ENCODE measurements around the gene DUS2. TPM values are rescaled to one million over a fixed set of nuclear protein-coding genes. Genes with fewer than 3 reads are reported as not detected.

DUS2 gene
- polyA plus RNA-seq, 3 donors from 2014 or later: 9.3 to 23.7 (median 16.8) TPM

DNA sequence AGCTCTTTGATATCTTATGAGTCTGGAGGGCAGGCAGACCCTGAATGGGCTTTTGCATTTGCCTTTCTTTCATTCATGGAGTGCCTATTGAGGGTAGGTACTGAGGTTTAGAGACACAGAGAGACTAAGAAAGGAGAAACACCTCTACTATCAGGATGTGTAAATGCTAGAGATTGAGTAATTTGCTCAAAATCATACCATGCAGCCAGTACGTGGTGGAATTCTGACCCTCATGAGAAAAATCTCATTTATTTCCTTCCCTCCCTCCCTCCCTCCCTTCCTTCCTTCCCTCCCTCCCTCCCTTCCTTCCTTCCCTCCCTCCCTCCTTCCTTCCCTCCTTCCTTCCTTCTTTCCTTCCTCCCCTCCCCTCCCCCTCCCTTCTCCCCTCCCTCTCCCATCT, 43.7 kb downstream of the DUS2 start:
- peak overlapping the region; percentile 89 to 96 (median 92) for H3K27ac Mint-ChIP-seq
- peaks cover 87 to 94% of the 10 kb centered on the region in 2 donors for H3K4me1 Mint-ChIP-seq
- peaks cover 0 to 11% (median 9%) of the 10 kb centered on the region in 3 donors for H3K36me3 Mint-ChIP-seq
- H3K9me3 Mint-ChIP-seq: no peaks in the 10 kb centered on the region
- DNase-seq: no peak
- peak overlapping the region in 1 of 5 donors; percentile 25 for H3K4me3 Mint-ChIP-seq
- H3K27me3 Mint-ChIP-seq (ENCODE audit: low read depth in 3 of 3): peaks cover 0 to 5% (median 0%) of the 10 kb centered on the region in 3 donors

DNA sequence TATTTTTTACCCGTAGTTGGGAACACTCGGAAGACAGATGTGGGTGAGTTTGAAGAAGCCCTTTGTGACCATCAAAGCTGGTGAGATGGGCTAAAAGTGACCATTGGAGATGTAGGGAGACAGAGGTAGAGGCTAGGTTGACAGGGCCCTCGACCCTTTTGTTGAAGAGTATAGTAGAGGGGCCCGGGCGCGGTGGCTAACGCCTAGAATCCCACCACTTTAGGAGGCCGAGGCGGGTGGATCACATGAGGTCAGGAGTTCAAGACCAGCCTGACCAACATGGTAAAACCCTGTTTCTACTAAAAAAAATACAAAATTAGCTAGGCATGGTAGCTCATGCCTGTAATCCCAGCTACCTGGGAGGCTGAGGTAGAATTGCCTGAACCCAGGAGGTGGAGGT, 45.8 kb downstream of the DUS2 start:
- peak overlapping the region in 5 of 6 donors; percentile 57 to 93 (median 79) for H3K27ac Mint-ChIP-seq
- no peaks in the 10 kb centered on the region for H3K27me3 Mint-ChIP-seq (ENCODE audit: low read depth in 3 of 3)
- peak overlapping the region in 3 of 5 donors; percentile 33 to 67 (median 51) for H3K4me3 Mint-ChIP-seq
- peaks cover 5 to 21% (median 13%) of the 10 kb centered on the region in 3 donors for H3K36me3 Mint-ChIP-seq
- DNase-seq: no peak
- peaks cover 87 to 92% of the 10 kb centered on the region in 2 donors for H3K4me1 Mint-ChIP-seq
- no peaks in the 10 kb centered on the region for H3K9me3 Mint-ChIP-seq

DNA sequence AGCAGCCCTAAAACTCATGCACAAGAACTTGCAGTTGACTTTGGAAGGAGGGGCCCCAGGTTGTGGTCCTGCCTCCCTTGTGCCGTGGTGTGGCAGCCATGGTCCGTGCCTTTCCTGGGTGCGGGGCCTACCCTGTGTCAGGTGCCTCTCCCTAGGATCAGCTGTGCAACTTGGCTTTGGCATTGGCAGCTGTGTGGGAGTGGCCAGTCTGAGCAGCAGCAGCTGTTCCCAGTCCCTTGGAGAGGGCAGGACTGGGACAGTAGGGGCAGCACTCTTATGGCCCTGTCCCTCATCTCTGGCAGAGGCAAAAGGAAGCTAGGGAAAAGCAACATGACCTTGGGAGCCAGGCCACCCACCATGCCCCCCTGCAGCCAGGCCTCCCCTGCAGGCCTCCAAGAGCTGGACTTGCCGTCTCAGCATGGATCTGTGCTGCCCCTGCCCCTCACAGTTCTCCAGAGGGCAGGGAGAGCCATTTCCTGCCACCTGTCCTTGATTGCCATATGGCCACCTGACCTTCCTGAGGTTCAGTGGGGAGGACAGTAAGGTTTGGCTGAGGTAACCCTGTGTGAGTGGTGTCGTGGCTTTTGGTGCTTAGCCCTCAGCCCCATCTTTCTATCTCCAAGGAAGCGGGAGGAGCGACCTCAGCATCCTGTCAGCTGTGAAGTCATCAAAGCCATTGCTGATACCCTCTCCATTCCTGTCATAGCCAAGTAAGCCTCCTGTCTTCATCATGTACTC, 46.6 kb downstream of the DUS2 start:
- peak; percentile 60 to 66 (median 60) for DNase-seq
- Mint-ChIP-seq H3K27ac (peak overlapping the region; percentile 84 to 96 (median 94)), H3K27me3 (ENCODE audit: low read depth in 3 of 3) (peaks cover 2 to 3% (median 3%) of the 10 kb centered on the region in 3 donors), H3K4me3 (peak overlapping the region; percentile 64 to 80 (median 75)), H3K36me3 (peaks cover 7 to 26% (median 16%) of the 10 kb centered on the region in 3 donors), H3K4me1 (peaks cover 87 to 92% of the 10 kb centered on the region in 2 donors), H3K9me3 (no peaks in the 10 kb centered on the region)

DNA sequence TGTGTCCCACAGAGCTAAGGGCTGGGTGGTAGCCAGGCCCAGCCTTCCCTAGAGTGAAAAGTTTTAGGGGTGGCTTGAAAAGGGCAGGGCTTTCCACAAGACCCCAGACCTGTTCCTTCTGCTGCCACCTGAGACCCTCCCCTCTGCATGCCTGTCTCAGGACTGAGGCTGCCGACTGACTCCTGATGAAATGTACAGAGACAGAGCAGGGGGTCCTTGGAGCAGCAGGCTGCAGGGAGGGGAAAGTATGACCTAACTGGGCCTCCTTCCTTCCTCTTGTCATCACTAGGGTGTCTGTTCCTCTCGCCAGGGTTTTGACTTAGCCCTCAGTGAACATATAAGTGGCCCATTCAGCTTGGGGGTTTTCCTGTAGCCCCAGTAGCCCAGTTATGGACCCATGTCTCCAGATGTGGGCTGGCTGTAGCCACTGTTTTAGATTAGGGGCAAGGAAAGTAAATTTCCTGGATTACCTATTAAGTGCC, 47.2 kb downstream of the DUS2 start:
- peaks cover 2 to 6% (median 5%) of the 10 kb centered on the region in 3 donors for H3K27me3 Mint-ChIP-seq (ENCODE audit: low read depth in 3 of 3)
- H3K4me3 Mint-ChIP-seq: peak overlapping the region; percentile 64 to 80 (median 75)
- H3K4me1 Mint-ChIP-seq: peaks cover 87 to 92% of the 10 kb centered on the region in 2 donors
- peak overlapping the region; percentile 84 to 96 (median 94) for H3K27ac Mint-ChIP-seq
- peak in 1 of 3 donors; percentile 36 for DNase-seq
- H3K9me3 Mint-ChIP-seq: no peaks in the 10 kb centered on the region
- peaks cover 9 to 27% (median 18%) of the 10 kb centered on the region in 3 donors for H3K36me3 Mint-ChIP-seq

DNA sequence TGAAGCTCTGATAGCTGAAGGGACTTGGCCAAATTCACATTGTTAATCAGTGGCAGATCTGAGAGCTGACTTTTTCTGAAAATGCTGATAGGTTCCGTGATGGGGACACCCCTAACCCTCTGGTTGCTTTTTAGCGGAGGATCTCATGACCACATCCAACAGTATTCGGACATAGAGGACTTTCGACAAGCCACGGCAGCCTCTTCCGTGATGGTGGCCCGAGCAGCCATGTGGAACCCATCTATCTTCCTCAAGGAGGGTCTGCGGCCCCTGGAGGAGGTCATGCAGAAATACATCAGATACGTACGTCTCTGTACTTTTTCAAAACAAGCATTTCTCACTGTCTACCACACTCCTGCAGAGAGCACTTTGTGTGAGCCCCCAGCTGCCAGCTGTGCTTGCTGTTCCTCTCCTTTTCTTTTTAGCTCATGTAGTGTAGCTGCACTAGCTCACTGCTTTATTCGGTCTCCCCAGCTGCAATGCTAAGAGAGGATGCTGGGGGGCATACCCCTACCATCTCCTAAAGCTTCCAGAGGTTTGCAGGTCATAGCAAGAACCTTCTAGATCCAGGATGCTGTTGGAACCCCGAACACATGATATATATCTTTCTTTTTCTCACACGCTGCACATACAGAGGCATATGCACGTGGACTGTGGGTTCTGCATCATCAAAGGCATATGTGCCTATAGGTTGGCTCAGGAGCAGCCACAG, 47.9 kb downstream of the DUS2 start:
- H3K27ac Mint-ChIP-seq: peak overlapping the region; percentile 84 to 96 (median 94)
- peak in 2 of 3 donors; percentile 30 to 52 for DNase-seq
- peak overlapping the region; percentile 70 to 80 (median 75) for H3K4me3 Mint-ChIP-seq
- peaks cover 2 to 6% (median 5%) of the 10 kb centered on the region in 3 donors for H3K27me3 Mint-ChIP-seq (ENCODE audit: low read depth in 3 of 3)
- H3K36me3 Mint-ChIP-seq: peaks cover 9 to 27% (median 18%) of the 10 kb centered on the region in 3 donors
- peaks cover 87 to 92% of the 10 kb centered on the region in 2 donors for H3K4me1 Mint-ChIP-seq
- no peaks in the 10 kb centered on the region for H3K9me3 Mint-ChIP-seq

DNA sequence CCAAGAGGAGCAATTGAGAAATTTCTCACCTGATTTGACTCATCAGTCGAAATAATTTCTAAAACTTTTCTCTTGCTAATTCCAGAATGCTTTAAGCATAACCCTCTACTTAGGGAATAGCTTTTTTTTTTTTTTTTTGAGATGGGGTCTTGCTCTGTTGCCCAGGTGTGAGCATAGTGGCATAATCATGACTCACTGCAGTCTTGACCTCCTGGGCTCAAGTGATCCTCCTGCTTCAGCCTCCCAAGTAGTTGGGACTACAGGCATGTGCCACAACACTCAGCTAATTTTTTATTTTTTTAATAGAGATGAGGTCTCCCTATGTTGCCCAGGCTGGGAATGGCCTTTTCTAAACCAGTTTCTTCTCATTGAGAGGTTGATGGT, 48.4 kb downstream of the DUS2 start:
- peaks cover 2 to 6% (median 5%) of the 10 kb centered on the region in 3 donors for H3K27me3 Mint-ChIP-seq (ENCODE audit: low read depth in 3 of 3)
- H3K4me3 Mint-ChIP-seq: peak overlapping the region; percentile 70 to 80 (median 75)
- H3K9me3 Mint-ChIP-seq: no peaks in the 10 kb centered on the region
- peak overlapping the region; percentile 84 to 96 (median 94) for H3K27ac Mint-ChIP-seq
- H3K36me3 Mint-ChIP-seq: peaks cover 9 to 27% (median 18%) of the 10 kb centered on the region in 3 donors
- DNase-seq: no peak
- peaks cover 87 to 92% of the 10 kb centered on the region in 2 donors for H3K4me1 Mint-ChIP-seq

DNA sequence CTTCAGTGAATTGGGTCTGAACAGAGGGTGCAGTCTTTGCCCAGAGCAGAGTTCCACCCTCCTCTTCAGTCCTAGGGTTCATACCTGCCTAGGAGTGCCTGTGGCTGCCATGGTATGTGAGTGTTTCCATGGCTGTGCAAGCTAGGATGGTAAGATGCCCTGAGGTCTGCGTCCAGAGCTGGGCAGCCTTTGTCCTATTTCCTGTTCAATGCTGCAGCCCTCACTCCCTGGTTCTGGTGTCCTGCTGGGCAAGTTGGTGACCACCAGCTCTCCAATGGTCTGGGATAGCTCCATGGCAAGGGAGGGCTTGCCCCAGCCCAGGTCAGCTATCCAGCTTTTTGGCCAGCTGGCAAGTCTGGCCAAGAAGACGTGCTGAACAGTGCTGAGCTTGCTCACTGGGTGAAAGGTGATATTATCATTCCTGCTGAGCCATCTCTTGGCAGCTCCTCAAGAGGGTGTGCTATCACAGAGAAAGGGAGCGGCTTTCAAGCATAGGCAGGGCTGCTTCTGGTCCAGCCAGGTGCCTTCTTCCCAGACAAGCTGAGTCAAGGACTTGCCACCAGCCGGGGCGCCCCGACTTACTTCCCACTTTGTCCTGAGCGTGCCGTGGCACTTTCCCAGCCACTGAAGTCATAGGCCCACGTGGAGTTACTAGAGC, 49.1 kb downstream of the DUS2 start:
- Mint-ChIP-seq H3K27me3 (ENCODE audit: low read depth in 3 of 3) (peaks cover 2 to 6% (median 5%) of the 10 kb centered on the region in 3 donors), H3K36me3 (peaks cover 9 to 29% (median 18%) of the 10 kb centered on the region in 3 donors), H3K9me3 (no peaks in the 10 kb centered on the region), H3K4me1 (peaks cover 87 to 92% of the 10 kb centered on the region in 2 donors), H3K27ac (peak overlapping the region; percentile 80 to 96 (median 92)), H3K4me3 (peak overlapping the region; percentile 56 to 80 (median 66))
- no peak for DNase-seq

DNA sequence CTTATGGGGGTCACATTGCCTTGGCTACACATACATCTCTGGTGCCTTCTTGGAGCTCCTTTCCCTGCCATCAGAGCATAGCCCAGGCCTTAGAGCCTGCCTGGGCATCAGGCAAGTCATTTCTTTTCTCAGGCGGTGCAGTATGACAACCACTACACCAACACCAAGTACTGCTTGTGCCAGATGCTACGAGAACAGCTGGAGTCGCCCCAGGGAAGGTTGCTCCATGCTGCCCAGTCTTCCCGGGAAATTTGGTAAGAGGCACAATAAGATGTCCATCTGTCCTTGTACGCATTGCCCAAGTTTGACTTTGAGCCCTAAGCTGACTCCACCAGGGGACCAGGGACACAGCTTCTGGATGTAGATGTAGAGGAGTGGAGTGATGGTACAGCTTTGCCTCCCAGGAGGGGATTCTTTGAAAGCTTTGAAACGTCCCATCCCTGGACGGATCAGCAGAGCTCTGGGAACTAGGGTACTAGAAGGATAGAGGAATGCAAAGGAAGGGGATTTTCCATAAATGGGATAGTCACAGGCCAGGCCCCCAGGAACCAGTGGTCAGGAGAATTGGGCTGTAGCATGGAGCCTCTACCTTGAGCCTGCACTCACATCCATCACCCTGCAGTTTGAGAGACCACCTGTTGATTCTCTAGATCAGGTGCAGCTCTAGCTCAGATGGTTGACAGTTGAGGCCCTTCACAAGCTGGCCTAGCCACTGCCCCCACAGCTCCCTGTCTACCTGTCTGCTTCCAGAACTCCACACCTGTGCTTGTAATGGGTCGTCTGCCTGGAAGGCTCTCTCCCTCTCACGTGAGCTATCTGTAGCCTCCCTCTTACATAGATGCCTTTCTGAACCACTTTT, 51.0 kb downstream of the DUS2 start:
- H3K4me3 Mint-ChIP-seq: peak overlapping the region; percentile 78 to 95 (median 85)
- H3K9me3 Mint-ChIP-seq: no peaks in the 10 kb centered on the region
- H3K27me3 Mint-ChIP-seq (ENCODE audit: low read depth in 3 of 3): peaks cover 2 to 7% (median 6%) of the 10 kb centered on the region in 3 donors
- H3K36me3 Mint-ChIP-seq: peaks cover 9 to 30% (median 15%) of the 10 kb centered on the region in 3 donors
- H3K27ac Mint-ChIP-seq: peak overlapping the region; percentile 88 to 98 (median 95)
- no peak for DNase-seq
- peaks cover 90 to 91% of the 10 kb centered on the region in 2 donors for H3K4me1 Mint-ChIP-seq

DNA sequence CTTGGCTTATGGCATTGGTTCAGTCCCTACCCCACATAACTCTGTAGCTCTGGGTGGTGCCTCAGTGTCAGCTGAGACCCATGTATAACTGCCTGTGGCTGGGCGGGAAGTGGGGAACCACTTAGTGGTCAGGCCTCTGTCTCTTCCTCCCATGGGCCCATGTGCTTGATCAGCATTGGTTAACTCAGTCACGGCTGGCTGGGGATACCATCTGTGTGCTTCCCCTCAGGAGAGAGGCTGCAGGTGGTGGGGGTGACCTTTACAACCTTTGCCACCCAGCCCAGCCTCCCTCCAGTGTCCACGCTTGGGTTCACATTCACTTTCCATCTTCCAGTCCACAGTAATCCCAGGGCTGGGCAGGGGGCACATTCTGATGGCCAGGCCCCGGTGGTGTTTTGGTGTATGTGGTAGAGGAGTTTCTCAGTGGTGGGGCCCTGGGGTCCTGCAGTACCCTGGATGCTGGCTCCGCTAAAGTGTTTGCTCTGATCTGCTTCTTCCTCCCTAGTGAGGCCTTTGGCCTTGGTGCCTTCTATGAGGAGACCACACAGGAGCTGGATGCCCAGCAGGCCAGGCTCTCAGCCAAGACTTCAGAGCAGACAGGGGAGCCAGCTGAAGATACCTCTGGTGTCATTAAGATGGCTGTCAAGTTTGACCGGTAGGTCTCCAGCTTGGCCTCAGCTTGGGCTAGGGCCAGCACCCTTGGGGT, 51.9 kb downstream of the DUS2 start:
- Mint-ChIP-seq H3K4me3 (peak overlapping the region; percentile 78 to 95 (median 85)), H3K36me3 (peaks cover 9 to 34% (median 15%) of the 10 kb centered on the region in 3 donors), H3K4me1 (peaks cover 90 to 91% of the 10 kb centered on the region in 2 donors), H3K27me3 (ENCODE audit: low read depth in 3 of 3) (peaks cover 2 to 8% (median 7%) of the 10 kb centered on the region in 3 donors), H3K9me3 (no peaks in the 10 kb centered on the region), H3K27ac (peak overlapping the region; percentile 88 to 98 (median 95))
- peak; percentile 88 for DNase-seq

DNA sequence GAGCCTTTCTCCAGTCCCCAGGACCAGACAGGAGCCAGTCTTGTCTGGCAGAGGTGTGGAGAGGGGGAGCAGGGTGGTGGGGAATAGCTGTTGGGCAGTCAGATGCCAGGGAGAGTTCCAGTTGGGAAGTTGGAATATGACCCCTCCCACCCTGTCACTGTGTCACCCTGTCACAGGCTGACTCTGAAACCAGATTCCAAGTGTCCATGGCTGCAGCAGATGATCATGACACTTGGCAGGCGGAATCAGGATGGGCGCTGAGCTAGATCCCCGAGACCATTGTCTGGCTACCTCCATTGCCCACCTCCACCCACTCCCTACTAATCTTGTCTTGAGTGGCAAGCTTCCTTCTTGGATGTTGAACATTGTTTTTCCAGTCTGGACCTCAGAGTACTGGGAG, 52.9 kb downstream of the DUS2 start:
- peak overlapping the region; percentile 25 to 95 (median 58) for H3K4me3 Mint-ChIP-seq
- peaks cover 9 to 34% (median 15%) of the 10 kb centered on the region in 3 donors for H3K36me3 Mint-ChIP-seq
- DNase-seq: no peak
- H3K4me1 Mint-ChIP-seq: peaks cover 90 to 91% of the 10 kb centered on the region in 2 donors
- H3K27ac Mint-ChIP-seq: peak overlapping the region; percentile 88 to 98 (median 95)
- no peaks in the 10 kb centered on the region for H3K9me3 Mint-ChIP-seq
- peaks cover 2 to 8% (median 7%) of the 10 kb centered on the region in 3 donors for H3K27me3 Mint-ChIP-seq (ENCODE audit: low read depth in 3 of 3)

DNA sequence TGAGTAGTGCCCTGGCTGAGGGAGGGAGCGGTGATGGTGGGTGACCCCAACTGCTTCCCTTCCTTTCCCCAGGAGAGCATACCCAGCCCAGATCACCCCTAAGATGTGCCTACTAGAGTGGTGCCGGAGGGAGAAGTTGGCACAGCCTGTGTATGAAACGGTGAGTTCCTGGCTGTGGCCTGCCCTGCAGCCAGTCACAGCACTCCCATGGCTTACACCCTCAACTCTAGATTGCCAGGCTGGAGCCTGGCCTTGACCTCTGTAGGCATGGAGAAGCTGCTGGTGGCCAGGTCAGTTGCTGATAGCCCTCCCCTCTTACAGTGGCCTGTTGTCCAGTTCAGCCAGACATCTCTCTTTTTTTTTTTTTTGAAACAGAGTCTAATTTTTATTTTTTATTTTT, 53.5 kb downstream of the DUS2 start:
- Mint-ChIP-seq H3K4me3 (peak overlapping the region; percentile 25 to 64 (median 56)), H3K27me3 (ENCODE audit: low read depth in 3 of 3) (peaks cover 2 to 8% (median 7%) of the 10 kb centered on the region in 3 donors), H3K4me1 (peaks cover 90 to 91% of the 10 kb centered on the region in 2 donors), H3K36me3 (peaks cover 9 to 31% (median 15%) of the 10 kb centered on the region in 3 donors), H3K9me3 (no peaks in the 10 kb centered on the region), H3K27ac (peak overlapping the region; percentile 88 to 98 (median 95))
- no peak for DNase-seq
